GM19240 (cell line): ENCODE measurements around the gene OR10A2.
"Not testable (repeated sequence)": the region's sequence is repeated elsewhere in the genome, so short reads cannot be mapped to it uniquely, and the experiment has no call there.

ENCODE experiments used
- DNase-seq: peaks from one replicate; pipeline ENCODE4 v3.0.0; 2011; ENCODE audit warnings: low spot score; ENCODE audit not compliant: insufficient read length

Gene OR10A2, protein sequence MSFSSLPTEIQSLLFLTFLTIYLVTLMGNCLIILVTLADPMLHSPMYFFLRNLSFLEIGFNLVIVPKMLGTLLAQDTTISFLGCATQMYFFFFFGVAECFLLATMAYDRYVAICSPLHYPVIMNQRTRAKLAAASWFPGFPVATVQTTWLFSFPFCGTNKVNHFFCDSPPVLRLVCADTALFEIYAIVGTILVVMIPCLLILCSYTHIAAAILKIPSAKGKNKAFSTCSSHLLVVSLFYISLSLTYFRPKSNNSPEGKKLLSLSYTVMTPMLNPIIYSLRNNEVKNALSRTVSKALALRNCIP

DNA sequence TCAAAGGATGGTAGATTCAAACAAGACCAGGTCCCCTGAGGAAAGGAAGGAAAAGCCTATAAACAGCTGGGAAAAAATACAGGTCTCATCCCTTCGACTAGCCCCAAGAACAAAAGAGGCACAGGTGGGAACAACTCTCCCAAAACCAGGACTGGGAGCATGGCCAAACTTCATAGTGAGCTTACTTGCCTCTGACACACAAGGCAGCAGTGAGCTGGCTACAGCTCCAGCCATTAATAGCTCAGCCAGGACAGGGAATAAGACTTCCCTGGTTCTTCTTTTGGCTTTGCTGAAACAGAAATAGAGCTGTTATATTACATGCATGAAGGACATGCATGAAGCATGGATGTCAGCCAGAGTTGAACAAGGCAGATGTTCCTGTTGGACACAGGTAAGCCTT is at the start of gene OR10A2:
Gene OR10A2, plus strand, starts transcription at position 97 of the 400 bp plus-strand sequence. CDS start 6,698 bp downstream, outside the sequence.
- DNase-seq: no peak

- DNase-seq: no peak
These were observed 49.2 kb upstream of the OR10A2 start for GRCh38 chr11:6813656-6814055.

- no peak for DNase-seq
These were observed 45.2 kb upstream of the OR10A2 start for GRCh38 chr11:6817694-6818093.

GRCh38 chr11:6818967-6819366 is 43.9 kb upstream of the OR10A2 start:
- no peak for DNase-seq

DNA sequence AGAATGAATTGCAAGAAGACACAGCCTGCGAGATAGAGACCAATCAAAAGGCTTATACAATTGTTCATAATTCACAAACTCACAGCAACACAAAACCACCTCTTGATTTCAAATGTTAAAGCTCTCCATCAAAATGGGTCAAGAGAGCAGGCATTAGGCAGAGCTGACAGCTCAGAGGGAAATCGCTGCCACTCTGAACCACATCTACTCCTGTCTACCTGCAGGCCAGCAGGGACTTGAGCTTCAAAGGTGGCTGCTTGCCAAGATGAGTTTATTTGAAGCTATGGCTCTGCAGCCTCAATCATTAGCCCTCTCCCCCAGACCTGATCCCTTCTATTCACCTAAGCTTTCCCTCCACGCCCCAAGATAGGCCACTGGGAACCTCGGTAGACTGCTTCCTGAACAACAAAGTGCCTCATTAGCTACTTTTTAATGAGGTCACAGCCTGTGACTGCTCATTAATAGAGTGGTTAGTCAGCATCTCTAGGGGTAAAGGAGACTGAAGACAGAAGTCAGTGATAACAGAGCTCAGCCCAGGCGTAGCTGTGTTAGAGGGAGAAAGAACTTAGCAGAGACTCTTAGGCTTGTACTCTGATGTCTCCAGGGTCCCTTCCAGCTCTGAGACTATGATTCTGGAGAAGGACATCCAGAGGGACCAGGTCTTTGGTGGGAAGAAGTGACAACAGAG is 38.6 kb upstream of the OR10A2 start:
- no peak for DNase-seq

GRCh38 chr11:6825231-6825744 is 37.6 kb upstream of the OR10A2 start:
- DNase-seq: no peak

DNA sequence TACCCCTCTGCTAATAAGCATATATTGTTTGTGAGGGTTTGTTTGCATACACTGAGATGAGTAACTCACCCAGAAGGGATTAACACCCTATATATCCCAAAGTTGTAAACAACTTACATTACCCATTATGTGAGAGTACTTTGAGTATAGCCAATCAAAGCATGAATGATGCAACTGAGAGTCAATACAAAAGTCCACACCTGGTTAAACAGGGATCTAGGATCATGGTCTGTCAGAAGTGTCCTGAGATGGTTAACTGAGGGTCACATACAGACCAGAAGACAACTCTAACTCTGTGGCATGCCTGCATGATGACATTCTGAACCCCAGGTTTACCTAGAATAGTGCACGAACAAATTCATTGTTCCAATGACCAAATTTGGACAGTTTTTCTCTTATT is 34.8 kb upstream of the OR10A2 start:
- DNase-seq: no peak

DNA sequence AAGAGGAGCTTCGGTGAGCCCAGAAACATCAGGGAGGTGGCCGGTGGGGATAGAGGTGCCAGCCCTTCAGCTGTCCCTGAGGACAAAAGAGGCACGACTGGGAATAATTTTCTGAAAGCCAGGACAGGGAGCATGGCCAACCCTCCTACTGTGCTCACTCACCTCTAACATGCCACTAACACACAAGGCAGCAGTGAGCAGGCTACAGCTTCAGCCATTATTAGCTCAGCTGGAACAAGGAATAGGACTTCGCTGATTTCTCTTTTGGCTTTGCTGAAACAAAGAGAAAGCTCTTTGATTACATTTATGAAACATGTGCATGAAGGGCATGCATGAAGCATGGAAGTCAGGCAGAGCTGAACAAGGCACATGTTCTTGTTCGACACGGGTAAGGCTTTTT is 29.5 kb upstream of the OR10A2 start:
- DNase-seq: no peak

GRCh38 chr11:6834021-6834420 is 28.8 kb upstream of the OR10A2 start:
- DNase-seq: no peak

GRCh38 chr11:6841694-6842093 is 21.2 kb upstream of the OR10A2 start:
- no peak for DNase-seq

DNA sequence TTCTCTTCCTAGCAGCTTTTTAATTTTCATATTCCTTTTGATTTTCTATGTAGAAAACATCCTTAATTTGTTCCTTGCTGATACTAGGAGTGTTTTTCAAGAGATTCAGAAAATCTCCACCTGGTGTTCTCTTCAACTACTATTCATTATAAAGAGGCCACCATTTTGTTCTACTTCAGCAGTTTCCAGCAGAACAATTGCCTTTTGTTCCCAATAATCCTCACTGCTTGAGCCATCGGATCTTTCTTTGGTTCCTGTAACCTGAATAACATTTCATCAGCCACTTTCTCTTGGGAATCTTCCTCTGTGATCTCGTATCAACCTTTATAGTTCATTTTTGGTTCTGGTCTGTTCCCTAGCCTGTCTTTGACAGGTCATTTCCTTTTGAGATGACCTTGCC is 19.2 kb upstream of the OR10A2 start:
- no peak for DNase-seq

- no peak for DNase-seq
These were observed 18.5 kb upstream of the OR10A2 start for GRCh38 chr11:6844356-6844755.

GRCh38 chr11:6845383-6845782 is 17.5 kb upstream of the OR10A2 start, which contains the start of gene OR10A5:
TSS of gene OR10A5 (plus strand) at chr11:6845683. CDS start at chr11:6845683, 0 bp downstream.
- DNase-seq: no peak

DNA sequence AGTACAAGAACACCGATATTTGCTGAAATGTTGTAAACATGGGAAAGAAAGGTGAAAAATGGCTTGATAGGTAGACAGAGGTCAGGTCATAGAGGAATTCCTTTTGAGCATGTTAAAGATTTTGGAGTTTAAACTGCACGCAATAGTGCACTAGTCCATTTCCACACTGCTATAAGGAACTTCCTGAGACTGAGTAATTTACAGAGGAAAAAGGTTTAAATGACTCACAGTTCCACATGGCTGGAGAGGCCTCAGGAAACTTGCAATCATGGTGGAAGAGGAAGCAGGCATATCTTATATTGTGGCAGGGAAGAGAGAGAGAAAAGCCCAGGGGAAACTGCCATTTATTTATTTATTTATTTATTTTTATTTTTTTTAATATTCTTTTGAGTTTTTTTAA is 12.3 kb upstream of the OR10A2 start:
- DNase-seq: no peak

DNA sequence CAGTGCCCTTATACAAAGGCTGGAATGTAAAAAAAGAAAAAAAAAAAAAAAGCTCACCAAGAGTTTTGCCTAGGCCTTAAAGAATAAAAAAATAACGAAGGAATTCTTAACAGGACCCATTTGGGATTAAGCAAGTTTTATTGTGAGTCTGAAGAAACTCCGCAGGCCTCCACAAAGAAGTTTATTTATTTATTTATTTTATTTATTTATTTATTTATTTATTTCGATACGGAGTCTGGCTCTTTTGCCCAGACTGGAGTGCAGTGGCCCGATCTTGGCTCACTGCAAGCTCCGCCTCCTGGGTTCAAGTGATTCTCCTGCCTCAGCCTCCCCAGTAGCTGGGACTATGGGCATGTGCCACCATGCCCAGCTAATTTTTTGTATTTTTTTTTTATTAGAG is 8.1 kb upstream of the OR10A2 start:
- not testable (repeated sequence) for DNase-seq

DNA sequence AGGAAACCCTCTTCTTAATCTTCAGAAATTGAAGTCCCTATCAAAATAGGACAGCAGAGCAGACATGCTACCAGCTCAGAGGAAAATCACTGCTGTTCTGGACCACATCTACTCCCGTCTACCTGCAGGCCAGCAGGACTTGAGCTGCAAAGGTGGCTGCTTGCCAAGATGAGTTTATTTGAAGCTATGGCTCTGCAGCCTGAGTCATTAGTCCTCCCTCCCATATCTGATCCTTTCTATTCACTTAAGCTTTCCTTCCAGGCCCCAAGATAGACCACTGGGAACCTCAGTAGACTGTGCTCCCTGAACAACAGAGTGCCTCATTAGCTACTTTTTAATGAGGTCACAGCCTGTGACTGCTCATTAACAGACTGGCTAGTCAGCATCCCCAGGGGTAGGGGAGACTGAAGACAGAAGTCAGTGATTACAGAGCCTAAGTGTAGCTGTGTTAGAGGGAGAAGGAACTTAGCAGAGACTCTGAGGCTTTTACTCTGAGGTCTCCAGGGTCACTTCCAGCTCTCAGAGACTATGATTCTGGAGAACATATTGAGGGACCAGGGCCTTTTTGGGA is 6.8 kb upstream of the OR10A2 start:
- DNase-seq: no peak

DNA sequence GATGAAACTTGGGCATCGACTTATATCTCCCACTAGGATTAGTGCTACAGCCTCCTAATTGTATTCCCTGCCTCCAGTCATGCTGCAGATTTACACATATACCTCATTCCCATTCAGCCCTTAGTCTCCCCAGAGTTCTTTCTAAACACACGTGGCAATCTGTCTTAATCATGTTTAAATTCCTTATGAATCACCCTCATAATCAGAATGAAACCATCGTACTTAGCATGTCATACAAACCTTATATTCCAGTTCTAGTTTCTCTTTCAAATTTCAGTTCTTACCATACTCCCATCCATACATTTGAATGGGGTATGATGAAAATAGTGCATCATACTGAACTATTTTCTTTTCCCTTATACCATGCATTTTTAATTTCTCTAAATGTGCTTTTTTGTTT is 6.0 kb upstream of the OR10A2 start:
- peak; percentile 2 for DNase-seq

GRCh38 chr11:6864438-6864837 is 1.6 kb downstream of the OR10A2 start:
- no peak for DNase-seq

DNA sequence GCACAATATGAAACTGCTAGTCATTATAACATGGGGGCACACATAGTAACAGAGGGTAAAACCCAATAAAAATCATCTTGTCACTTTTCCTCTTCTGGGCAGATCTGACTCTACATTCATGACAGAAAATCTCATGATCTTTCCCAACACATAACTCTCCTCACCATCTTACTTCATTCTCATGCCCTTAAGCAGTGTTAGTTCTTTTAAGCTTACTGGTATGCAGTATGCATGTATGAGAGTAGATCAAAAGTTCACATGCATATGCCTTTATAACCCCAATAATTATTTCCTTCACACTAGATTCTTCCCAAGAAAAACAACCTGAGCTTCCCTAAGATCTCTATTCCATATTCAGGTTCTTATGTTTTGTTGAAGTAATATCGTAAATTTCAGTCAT is 8.4 kb downstream of the OR10A2 start:
- DNase-seq: no peak

DNA sequence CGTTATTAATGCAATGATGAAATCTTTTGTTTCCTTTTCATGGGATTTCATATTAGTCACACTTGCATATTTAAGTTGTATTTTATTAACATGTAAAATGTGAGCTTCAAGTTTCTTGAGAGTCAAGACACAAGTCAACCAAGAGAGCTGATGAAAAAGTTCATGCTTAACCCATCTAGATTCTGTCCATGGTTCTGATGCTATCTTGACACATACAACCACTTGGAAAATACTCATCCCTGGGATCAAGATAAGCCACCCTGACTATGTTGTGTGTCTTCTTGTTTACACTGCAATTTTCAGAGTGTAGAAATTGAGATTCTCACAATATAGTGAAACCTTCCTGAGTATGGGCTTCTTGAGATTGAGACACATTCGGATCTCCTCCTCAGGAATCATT is 12.9 kb downstream of the OR10A2 start:
- DNase-seq: no peak

DNA sequence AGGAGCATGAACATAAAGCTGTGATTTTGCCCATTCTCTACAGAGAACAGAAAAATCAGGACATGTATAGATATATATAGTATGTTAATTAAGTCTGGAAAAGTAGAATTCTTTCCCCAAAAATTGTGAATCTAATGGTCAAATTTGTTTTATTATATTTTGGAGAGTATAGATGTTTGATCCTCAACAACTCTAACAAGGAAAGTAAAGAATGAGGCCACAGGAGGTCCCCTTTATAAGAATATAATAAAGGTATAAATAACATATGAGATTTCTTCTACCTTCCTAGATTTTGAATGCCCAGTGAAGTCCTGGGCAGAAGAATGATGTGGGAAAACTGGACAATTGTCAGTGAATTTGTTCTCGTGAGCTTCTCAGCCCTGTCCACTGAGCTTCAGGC is 13.5 kb downstream of the OR10A2 start, which contains the start of gene OR10A4:
Gene OR10A4, plus strand, starts transcription at position 301 of the 400 bp plus-strand sequence. Its CDS starts 23 bp downstream, at position 324.
- no peak for DNase-seq

DNA sequence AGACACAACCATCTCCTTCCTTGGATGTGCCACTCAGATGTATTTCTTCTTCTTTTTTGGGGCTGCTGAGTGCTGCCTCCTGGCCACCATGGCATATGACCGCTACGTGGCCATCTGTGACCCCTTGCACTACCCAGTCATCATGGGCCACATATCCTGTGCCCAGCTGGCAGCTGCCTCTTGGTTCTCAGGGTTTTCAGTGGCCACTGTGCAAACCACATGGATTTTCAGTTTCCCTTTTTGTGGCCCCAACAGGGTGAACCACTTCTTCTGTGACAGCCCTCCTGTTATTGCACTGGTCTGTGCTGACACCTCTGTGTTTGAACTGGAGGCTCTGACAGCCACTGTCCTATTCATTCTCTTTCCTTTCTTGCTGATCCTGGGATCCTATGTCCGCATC is 14.1 kb downstream of the OR10A2 start:
- no peak for DNase-seq
